ENCODE data around the gene DNAJC9.

GRCh38 chr10:73210395-73211105, 36.5 kb downstream of the DNAJC9 start:
- TF ChIP-seq EZH2 (IDR thresholded peaks at IDR 0.05; ENCODE audit: low read depth) (no peak), CTCF (conservative IDR thresholded peaks at IDR 0.05) (no peak)

All from PC-9 (cell line).